ENCODE data around the gene GPR141.

GPR141 gene

DNA sequence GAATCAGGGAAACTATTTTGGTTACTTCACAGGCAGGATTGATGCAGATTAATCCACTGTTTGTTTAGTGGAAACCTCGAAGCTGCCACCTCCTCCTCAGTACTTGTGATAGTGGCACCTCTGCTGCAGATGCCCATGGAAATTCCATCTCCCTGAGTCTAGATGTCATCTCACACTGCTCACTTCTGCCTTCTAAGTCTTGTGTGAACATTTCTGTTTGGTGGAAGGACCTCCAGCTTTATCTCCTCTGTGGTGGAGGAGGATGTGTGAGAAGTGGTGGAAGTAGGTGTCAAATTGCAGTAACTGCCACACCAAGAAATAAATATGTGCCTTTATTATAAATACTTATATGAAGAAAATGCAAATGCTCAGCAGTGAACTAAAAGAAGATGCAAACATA, 25.8 kb upstream of the GPR141 start:
- DNase-seq (ENCODE audit: low read depth): no peak
- TF ChIP-seq, protein P1, sequence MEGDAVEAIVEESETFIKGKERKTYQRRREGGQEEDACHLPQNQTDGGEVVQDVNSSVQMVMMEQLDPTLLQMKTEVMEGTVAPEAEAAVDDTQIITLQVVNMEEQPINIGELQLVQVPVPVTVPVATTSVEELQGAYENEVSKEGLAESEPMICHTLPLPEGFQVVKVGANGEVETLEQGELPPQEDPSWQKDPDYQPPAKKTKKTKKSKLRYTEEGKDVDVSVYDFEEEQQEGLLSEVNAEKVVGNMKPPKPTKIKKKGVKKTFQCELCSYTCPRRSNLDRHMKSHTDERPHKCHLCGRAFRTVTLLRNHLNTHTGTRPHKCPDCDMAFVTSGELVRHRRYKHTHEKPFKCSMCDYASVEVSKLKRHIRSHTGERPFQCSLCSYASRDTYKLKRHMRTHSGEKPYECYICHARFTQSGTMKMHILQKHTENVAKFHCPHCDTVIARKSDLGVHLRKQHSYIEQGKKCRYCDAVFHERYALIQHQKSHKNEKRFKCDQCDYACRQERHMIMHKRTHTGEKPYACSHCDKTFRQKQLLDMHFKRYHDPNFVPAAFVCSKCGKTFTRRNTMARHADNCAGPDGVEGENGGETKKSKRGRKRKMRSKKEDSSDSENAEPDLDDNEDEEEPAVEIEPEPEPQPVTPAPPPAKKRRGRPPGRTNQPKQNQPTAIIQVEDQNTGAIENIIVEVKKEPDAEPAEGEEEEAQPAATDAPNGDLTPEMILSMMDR (IDR thresholded peaks at IDR 0.05; ENCODE audit: insufficient read depth, low read depth, low read length, missing control alignments): no peak

DNA sequence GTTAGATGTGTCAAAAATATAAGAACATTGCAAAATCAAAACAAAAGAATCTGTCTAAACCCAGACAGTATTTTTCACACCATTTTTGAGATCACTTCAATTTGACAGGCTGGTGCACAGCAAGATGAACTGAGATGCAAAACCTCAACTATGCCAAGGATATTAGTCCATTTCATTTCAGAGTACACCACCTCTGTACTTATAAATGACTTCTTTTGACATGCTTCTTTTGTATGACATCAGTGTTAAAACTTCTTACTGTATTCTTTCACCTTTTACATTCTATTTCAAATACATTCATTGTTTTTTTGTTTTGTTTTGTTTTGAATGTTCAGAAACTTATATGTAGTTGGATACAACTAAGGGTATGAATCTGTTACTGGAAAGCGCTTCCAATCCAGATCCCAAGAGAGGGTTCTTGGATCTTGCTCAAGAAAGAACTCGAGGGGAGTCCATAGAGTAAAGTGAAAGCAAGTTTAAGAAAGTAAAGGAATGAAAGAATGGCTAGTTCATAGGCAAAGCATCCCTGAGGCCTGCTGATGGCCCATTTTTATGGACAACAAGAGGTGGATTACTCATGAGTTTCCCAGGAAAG, 23.5 kb upstream of the GPR141 start:
- H3K4me3 ChIP-seq (ENCODE audit: low read depth, low read length): no peak overlapping the region
- TF ChIP-seq, protein P1 (IDR thresholded peaks at IDR 0.05; ENCODE audit: insufficient read depth, low read depth, low read length, missing control alignments): no peak
- DNase-seq (ENCODE audit: low read depth): no peak

More for the DNA sequence above, 25.8 kb upstream of the GPR141 start:
- H3K4me3 ChIP-seq (ENCODE audit: low read depth, low read length): no peak overlapping the region

DNA sequence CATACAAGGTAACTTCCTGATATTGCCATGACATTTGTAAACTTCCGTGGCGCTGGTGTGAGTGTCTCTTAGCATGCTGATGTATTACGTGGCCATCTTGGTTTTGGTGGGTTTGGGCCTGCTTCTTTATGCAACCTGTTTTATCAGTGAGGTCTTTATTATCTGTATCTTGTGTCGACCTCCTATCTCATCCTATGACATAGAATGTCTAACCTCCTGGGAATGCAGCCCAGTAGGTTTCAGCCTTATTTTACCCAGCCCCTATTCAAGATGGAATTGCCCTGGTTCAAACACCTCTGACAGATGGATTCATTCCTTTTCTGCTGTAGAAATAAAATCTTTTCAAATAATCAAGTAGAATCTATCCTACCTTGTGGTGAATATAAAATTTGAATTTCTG, 23.0 kb upstream of the GPR141 start:
- TF ChIP-seq, protein P1 (IDR thresholded peaks at IDR 0.05; ENCODE audit: insufficient read depth, low read depth, low read length, missing control alignments): no peak
- H3K4me3 ChIP-seq (ENCODE audit: low read depth, low read length): no peak overlapping the region
- no peak for DNase-seq (ENCODE audit: low read depth)

DNA sequence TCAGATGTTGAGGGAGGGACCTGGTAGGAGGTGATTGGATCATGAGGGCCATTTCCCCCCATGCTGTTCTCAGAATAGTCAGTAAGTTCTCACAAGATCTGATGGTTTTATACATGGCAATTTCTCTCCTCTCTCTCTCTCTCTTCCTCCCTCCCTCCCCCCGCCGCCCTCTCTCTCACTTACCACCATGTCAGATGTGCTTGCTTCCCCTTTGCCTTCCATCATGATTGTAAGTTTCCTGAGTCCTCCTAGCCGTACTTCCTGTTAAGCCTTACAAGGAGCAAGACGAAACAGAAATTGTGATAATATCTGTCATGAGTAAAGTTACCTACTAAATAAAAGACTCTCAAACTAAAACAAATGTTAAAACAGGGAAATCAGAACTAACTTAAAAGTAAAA, 19.9 kb upstream of the GPR141 start:
- H3K4me3 ChIP-seq (ENCODE audit: low read depth, low read length): no peak overlapping the region
- DNase-seq (ENCODE audit: low read depth): no peak
- TF ChIP-seq, protein P1 (IDR thresholded peaks at IDR 0.05; ENCODE audit: insufficient read depth, low read depth, low read length, missing control alignments): no peak

DNA sequence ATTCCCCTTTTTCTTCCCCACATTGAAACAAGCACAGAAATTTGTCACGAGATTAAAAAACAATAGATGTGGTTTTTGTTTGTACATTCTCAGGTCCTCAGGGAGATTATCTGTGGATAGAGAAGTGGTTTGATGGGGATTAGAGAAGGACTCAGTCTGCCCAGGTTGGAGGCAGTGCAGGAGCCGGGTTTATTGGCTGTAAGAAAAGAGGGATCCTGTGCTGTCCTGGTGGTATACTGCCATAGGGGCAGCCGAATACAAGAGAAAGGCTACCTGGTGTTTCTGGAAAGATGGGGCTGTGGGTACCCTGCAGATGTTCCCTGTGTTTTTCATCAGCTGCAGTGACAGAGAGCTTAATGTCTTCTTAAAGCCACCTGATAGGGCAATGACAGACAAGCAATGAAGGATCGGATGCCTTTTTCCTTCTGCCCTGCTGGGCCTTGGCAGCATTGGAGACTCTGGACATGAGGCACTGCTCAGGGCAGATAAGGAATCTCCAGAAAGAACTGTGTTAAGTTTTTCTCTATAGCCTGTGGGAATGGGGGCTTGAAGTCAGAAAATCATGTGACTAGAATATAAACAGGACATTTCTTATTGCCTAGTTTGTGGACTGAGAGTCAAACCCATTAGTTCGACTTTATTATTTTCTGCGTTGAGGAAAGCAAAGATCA, 18.1 kb upstream of the GPR141 start:
- DNase-seq (ENCODE audit: low read depth): no peak
- TF ChIP-seq, protein P1 (IDR thresholded peaks at IDR 0.05; ENCODE audit: insufficient read depth, low read depth, low read length, missing control alignments): no peak

DNA sequence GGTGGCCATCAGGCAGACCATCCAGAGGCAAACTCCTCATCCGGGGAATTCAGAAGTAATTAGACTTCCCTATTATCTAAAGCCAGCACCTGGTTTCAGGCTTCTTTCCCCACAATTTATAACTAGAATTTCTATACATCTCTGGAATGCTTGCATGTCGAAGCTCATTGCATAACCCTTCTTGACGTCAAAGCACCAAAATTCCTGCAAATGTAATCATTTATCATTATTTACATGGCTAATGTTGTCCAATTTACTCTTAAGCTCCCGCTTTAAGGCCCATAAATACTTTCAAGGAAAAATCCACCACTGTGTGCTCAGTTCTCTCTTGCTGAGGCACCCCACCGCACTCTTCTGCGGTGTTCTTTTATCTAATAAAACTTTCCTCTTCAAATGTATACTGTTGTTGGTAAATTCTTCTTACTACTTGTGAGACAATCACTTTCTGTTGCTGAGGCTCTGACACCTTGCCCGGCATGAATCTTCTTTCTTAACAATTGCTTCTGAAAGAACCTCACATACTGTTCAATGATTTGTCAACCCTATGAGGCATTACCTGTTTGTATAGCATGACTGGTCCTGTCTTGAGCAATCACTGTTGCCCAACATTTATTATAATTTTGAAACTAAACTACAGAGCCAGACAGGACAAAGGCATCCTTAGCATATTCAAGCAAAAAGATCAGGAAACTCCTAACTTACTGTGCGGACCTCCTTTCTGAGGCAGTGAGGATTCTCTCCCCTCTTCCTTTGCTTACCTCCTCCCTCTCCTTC, 17.4 kb upstream of the GPR141 start:
- no peak for DNase-seq (ENCODE audit: low read depth)
- TF ChIP-seq, protein P1 (IDR thresholded peaks at IDR 0.05; ENCODE audit: insufficient read depth, low read depth, low read length, missing control alignments): no peak
- H3K4me3 ChIP-seq (ENCODE audit: low read depth, low read length): no peak overlapping the region

More for the DNA sequence above, 18.1 kb upstream of the GPR141 start:
- H3K4me3 ChIP-seq (ENCODE audit: low read depth, low read length): no peak overlapping the region

Measured in GM12865 (cell line).